NCI-H1417 (cell line): ENCODE measurements around the gene SIT1.
A peak's percentile ranks its signal among the peaks of the same experiment; 100 is the strongest.

Experiments
- DNase-seq, 3 experiments: peaks; one replicate each; lab custom pipeline; 2025; lab: John Stamatoyannopoulos, UW

The SIT1 gene

GRCh38 chr9:35650341-35651158 lies at the start of gene SIT1:
TSS of gene SIT1 (minus strand) at chr9:35650931. CDS start at chr9:35650853, 78 bp downstream.
- DNase-seq: peak in 2 of 3 experiments; percentile 7 to 22

GRCh38 chr9:35700031-35700430 lies 49.3 kb upstream of the SIT1 start:
- no peak for DNase-seq

GRCh38 chr9:35698231-35698630 lies 47.5 kb upstream of the SIT1 start:
- no peak for DNase-seq

GRCh38 chr9:35697486-35697885 lies 46.8 kb upstream of the SIT1 start:
- DNase-seq: no peak

GRCh38 chr9:35696520-35697215 lies 45.9 kb upstream of the SIT1 start:
- DNase-seq: peak; percentile 10 to 31 (median 21)

GRCh38 chr9:35695943-35696401 lies 45.2 kb upstream of the SIT1 start:
- no peak for DNase-seq

GRCh38 chr9:35691757-35692301 lies 41.1 kb upstream of the SIT1 start:
- DNase-seq: no peak

GRCh38 chr9:35691334-35691650 lies 40.6 kb upstream of the SIT1 start:
- no peak for DNase-seq

- peak in 2 of 3 experiments; percentile 29 to 34 for DNase-seq
Observed at GRCh38 chr9:35690614-35691333, 40.0 kb upstream of the SIT1 start.

GRCh38 chr9:35690294-35690613 lies 39.5 kb upstream of the SIT1 start:
- peak in 2 of 3 experiments; percentile 28 to 34 for DNase-seq

GRCh38 chr9:35689542-35690293 lies 39.0 kb upstream of the SIT1 start, which contains the start of gene TPM2:
TSS of gene TPM2 (minus strand) at chr9:35689925. CDS start at chr9:35689817, 108 bp downstream.
- peak in 1 of 3 experiments; percentile 18 for DNase-seq

GRCh38 chr9:35688558-35689541 lies 38.1 kb upstream of the SIT1 start:
- DNase-seq: no peak

- DNase-seq: no peak
Observed at GRCh38 chr9:35687972-35688557, 37.3 kb upstream of the SIT1 start.

- DNase-seq: no peak
Observed at GRCh38 chr9:35687306-35687705, 36.6 kb upstream of the SIT1 start.

- DNase-seq: no peak
Observed at GRCh38 chr9:35686222-35687203, 35.8 kb upstream of the SIT1 start.

GRCh38 chr9:35685506-35685905 lies 34.8 kb upstream of the SIT1 start:
- no peak for DNase-seq

- no peak for DNase-seq
Observed at GRCh38 chr9:35684921-35685320, 34.2 kb upstream of the SIT1 start.

GRCh38 chr9:35683323-35683722 lies 32.6 kb upstream of the SIT1 start:
- peak in 1 of 3 experiments; percentile 3 for DNase-seq
